GM12878 (cell line): ENCODE results near the gene B9D1. TPM values are rescaled to one million over a fixed set of nuclear protein-coding genes. Genes with fewer than 3 reads are reported as not detected.

Experiments used
- ATAC-seq: fragments of 200-7000 bp; cut with Tn5 transposase; 3 replicates; pipeline ENCODE4 v1.9.1; 2020; ENCODE audit warnings: mild to moderate bottlenecking, moderate library complexity
- BruUV-seq: library from RNA; stranded (reverse); fragments of 400-500 nt; replicated peaks from 2 replicates; lab custom pipeline; 2021; lab: Mats Ljungman, UMichigan
- CTCF ChIA-PET: fragments of 300-600 bp; sonication (Branson Sonifier 250); formaldehyde crosslinking; extraction: SDS; loops from one replicate; lab custom pipeline; 2021; ENCODE audit warnings: inconsistent platforms; lab: Yijun Ruan, JAX
- POLR2A ChIA-PET: fragments of 350-600 bp; formaldehyde crosslinking; extraction: SDS; loops from one replicate; lab custom pipeline; 2021; ENCODE audit warnings: inconsistent platforms; lab: Charles Lee
- RAD21 ChIA-PET: fragments of 300-600 bp; sonication (Branson Sonifier 250); formaldehyde crosslinking; loops from one replicate; lab custom pipeline; 2023; ENCODE audit warnings: antibody characterized with exemption; ENCODE audit not compliant: unreplicated experiment; lab: Charles Lee
- SMC1A ChIA-PET: fragments of 300-600 bp; sonication (Branson Sonifier 250); formaldehyde crosslinking; loops from one replicate; lab custom pipeline; 2023; ENCODE audit not compliant: unreplicated experiment, uncharacterized antibody; lab: Charles Lee
- DNase-seq: peaks from one replicate; pipeline ENCODE4 v3.0.0-alpha.2; 2011; ENCODE audit warnings: low read depth, low spot score
- FAIRE-seq: peaks from 3 replicates; lab custom pipeline; 2011; peaks lifted over from hg19 to GRCh38; lab: Jason Lieb, UNC
- H2AFZ ChIP-seq: 2 replicates; pipeline ENCODE4 v1.6.0; 2011; ENCODE audit warnings: low read depth, low read length, control low read depth; ENCODE audit not compliant: control insufficient read depth
- H3K27ac ChIP-seq: 2 replicates; pipeline ENCODE4 v1.5.1; 2011; ENCODE audit warnings: control low read depth; ENCODE audit not compliant: control insufficient read depth, insufficient read depth
- H3K27me3 ChIP-seq, 2 experiments: replicated peaks in 1 of 2; 2 replicates each; pipeline versions ENCODE4 v1.6.0 to v1.6.1; 2011; ENCODE audit warnings: low read length in 1 of 2; ENCODE audit not compliant: control insufficient read depth in 2 of 2, insufficient read depth in 2 of 2
- H3K36me3 ChIP-seq, 2 experiments: 2 replicates each; pipeline ENCODE4 v1.5.1; 2011; ENCODE audit warnings: low read length in 1 of 2; ENCODE audit not compliant: control insufficient read depth in 2 of 2, insufficient read depth in 2 of 2
- H3K4me1 ChIP-seq: 2 replicates; pipeline ENCODE4 v1.6.1; 2011; ENCODE audit warnings: mild to moderate bottlenecking, low read length, moderate library complexity, mixed read lengths; ENCODE audit not compliant: control insufficient read depth, insufficient read depth
- H3K4me2 ChIP-seq: 2 replicates; pipeline ENCODE4 v1.6.0; 2011; ENCODE audit warnings: control low read depth; ENCODE audit not compliant: control insufficient read depth, insufficient read depth
- H3K4me3 ChIP-seq: fragments of 200-600 bp; sonication (generic); 2 replicates; pipeline ENCODE4 v1.5.1; 2016
- H3K79me2 ChIP-seq: 2 replicates; pipeline ENCODE4 v1.6.0; 2011; ENCODE audit warnings: low read length; ENCODE audit not compliant: control insufficient read depth, insufficient read depth
- H3K9ac ChIP-seq: 2 replicates; pipeline ENCODE4 v1.8.0; 2011; ENCODE audit warnings: low read length, control low read depth, mixed read lengths; ENCODE audit not compliant: control insufficient read depth, insufficient read depth
- H3K9me3 ChIP-seq: replicated peaks from 3 replicates; pipeline ENCODE4 v1.5.1; 2011; ENCODE audit warnings: mild to moderate bottlenecking, low read length; ENCODE audit not compliant: control insufficient read depth, insufficient read depth
- H4K20me1 ChIP-seq: 2 replicates; pipeline ENCODE4 v1.6.0; 2011; ENCODE audit not compliant: control insufficient read depth, insufficient read depth
- GABPA ChIP-seq: IDR thresholded peaks from 2 replicates; pipeline ENCODE4 v1.6.1; 2014; ENCODE audit warnings: antibody characterized with exemption, low read depth, mild to moderate bottlenecking, inconsistent platforms
- HCFC1 ChIP-seq: fragments of 150-350 bp; IDR thresholded peaks from 2 replicates; pipeline ENCODE4 v1.6.1; 2014; ENCODE audit warnings: low read length
- MXI1 ChIP-seq: fragments of 150-350 bp; IDR thresholded peaks from 2 replicates; pipeline ENCODE4 v1.6.1; 2011; ENCODE audit warnings: low read depth, mild to moderate bottlenecking, inconsistent platforms, low read length, improper control_type of control experiment
- NFIC ChIP-seq: IDR thresholded peaks from 2 replicates; pipeline ENCODE4 v1.6.1; 2012; ENCODE audit warnings: low read depth, mild to moderate bottlenecking, inconsistent platforms, low read length, moderate library complexity
- NR2C2 ChIP-seq: IDR thresholded peaks from 2 replicates; pipeline ENCODE4 v1.6.1; 2011; ENCODE audit warnings: borderline replicate concordance, low read depth; ENCODE audit not compliant: control insufficient read depth, insufficient read length
- NRF1 ChIP-seq: conservative IDR thresholded peaks from 2 replicates; pipeline ENCODE4 v1.6.1; 2011; ENCODE audit warnings: mild to moderate bottlenecking, low read depth, low read length, improper control_type of control experiment
- POU2F2 ChIP-seq: IDR thresholded peaks from 3 replicates; pipeline ENCODE4 v1.6.1; 2011; ENCODE audit warnings: low read depth, mild to moderate bottlenecking, low read length, borderline replicate concordance
- RCOR1 ChIP-seq: conservative IDR thresholded peaks from 2 replicates; pipeline ENCODE4 v1.6.1; 2012; ENCODE audit warnings: low read depth, low read length, improper control_type of control experiment
- SMARCA5 ChIP-seq: fragments of 450-650 bp; IDR thresholded peaks from 2 replicates; pipeline ENCODE4 v1.6.1; 2017; ENCODE audit warnings: mild to moderate bottlenecking
- STAT1 ChIP-seq: fragments of 450-650 bp; conservative IDR thresholded peaks from 2 replicates; pipeline ENCODE4 v1.6.1; 2014; ENCODE audit warnings: antibody characterized with exemption, mild to moderate bottlenecking
- ZNF24 ChIP-seq: fragments of 450-650 bp; IDR thresholded peaks from 2 replicates; pipeline ENCODE4 v1.6.1; 2017; ENCODE audit warnings: antibody characterized with exemption, mild to moderate bottlenecking
- WGBS: methylation state at CpG from one replicate; pipeline ENCODE4 v1.1.6; 2016; ENCODE audit warnings: low lambda C conversion rate; ENCODE audit not compliant: insufficient replicate concordance, insufficient coverage; ENCODE audit errors: missing lambda C conversion rate; 5-methylcytosine and 5-hydroxymethylcytosine counted together
- in situ Hi-C: fragments of 300-500 bp; cut with MboI; formaldehyde crosslinking; loops from 9 replicates; pipeline ENCODE4 v1.14.3; 2018; ENCODE audit warnings: mixed read lengths
- intact Hi-C: fragments of 100-400 bp; cut with micrococcal nuclease; formaldehyde crosslinking; loops from one replicate; pipeline ENCODE4 v1.14.2; 2022; ENCODE audit not compliant: unreplicated experiment
- polyA plus RNA-seq, 11 experiments: library from polyadenylated mRNA; depleted of rRNA in 4 of 11; unstranded in 6 of 11; stranded (reverse) in 5 of 11; fragments of >200 nt; fragmentation: Nextera tagmentation in 4 of 11; fragmentation: Illumina TruSeq in 1 of 11; extraction: Ambion mirVana in 4 of 11; extraction: Trizol in 1 of 11; gene quantifications; 1 replicate in 1 of 11; 2 replicates in 10 of 11; pipeline versions ENCODE4 v1.2.1 to v1.2.3, GENCODE V29; 2011 to 2016; ENCODE audit warnings: inconsistent platforms in 2 of 11, missing spikeins in 2 of 11, low read depth in 1 of 11
- total RNA-seq, 4 experiments: library from RNA; depleted of rRNA in 3 of 4; stranded (reverse); fragments of >200 nt in 3 of 4; fragmentation: Illumina TruSeq in 1 of 4; extraction: Trizol in 1 of 4; gene quantifications; 2 replicates each; pipeline versions ENCODE4 v1.2.1 to v1.2.3, GENCODE V29; 2013 to 2021
- TF ChIP-seq, protein P1 (sequence below): fragments of 450-650 bp; IDR thresholded peaks from 2 replicates; pipeline ENCODE4 v1.6.1; 2017; ENCODE audit warnings: antibody characterized with exemption, mild to moderate bottlenecking, moderate library complexity
- TF ChIP-seq, protein P2 (sequence below): IDR thresholded peaks from 2 replicates; pipeline ENCODE4 v1.6.1; 2012; ENCODE audit warnings: mild to moderate bottlenecking, low read depth, low read length
- TF ChIP-seq, protein P3 (sequence below): fragments of 450-650 bp; IDR thresholded peaks from 2 replicates; pipeline ENCODE4 v1.6.1; 2018; ENCODE audit warnings: borderline replicate concordance, mild to moderate bottlenecking; ENCODE audit not compliant: partially characterized antibody

The B9D1 gene
- total and polyA plus RNA-seq, 10 of the 15 experiments (the other 5 are each of a cell fraction or from before 2014, with no cell fraction given): 5.9 to 18.3 (median 9.8) TPM

DNA sequence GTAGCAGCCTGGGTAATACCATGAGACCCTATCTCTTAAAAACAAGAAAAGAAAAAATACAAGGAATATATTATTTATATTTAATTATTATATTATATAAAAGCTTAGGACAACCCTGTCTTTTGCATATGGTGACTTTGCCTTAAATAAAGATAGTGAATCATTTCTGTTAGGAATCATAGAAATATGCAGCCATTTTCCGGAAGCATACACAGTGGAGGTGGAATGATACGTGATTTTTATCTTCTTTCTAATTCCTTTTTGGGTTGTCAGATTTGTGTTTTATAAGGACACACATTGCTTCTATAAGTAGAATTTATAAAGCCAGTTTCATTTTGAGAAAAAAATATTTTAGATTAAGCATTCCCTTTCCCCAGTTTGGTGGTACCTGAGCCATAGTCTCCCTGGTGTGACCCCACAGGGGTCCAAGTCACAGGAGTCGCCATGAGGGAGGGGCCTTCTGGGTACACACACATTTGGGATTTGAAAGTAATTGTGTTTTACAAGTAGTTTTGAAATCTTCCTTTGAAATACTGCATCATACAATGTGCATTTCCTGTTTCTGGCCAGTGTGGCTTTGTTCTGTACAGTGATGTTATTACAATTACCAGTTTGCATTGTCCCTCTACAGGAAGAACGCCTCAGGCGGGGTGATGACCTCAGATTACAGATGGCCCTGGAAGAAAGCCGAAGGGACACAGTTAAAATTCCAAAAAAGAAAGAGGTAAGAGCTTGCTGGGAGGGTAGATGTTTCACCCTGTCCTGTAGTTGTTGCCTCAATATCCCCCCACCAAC lies 50.9 kb downstream of the B9D1 start (continued):
- TF ChIP-seq, protein P1, sequence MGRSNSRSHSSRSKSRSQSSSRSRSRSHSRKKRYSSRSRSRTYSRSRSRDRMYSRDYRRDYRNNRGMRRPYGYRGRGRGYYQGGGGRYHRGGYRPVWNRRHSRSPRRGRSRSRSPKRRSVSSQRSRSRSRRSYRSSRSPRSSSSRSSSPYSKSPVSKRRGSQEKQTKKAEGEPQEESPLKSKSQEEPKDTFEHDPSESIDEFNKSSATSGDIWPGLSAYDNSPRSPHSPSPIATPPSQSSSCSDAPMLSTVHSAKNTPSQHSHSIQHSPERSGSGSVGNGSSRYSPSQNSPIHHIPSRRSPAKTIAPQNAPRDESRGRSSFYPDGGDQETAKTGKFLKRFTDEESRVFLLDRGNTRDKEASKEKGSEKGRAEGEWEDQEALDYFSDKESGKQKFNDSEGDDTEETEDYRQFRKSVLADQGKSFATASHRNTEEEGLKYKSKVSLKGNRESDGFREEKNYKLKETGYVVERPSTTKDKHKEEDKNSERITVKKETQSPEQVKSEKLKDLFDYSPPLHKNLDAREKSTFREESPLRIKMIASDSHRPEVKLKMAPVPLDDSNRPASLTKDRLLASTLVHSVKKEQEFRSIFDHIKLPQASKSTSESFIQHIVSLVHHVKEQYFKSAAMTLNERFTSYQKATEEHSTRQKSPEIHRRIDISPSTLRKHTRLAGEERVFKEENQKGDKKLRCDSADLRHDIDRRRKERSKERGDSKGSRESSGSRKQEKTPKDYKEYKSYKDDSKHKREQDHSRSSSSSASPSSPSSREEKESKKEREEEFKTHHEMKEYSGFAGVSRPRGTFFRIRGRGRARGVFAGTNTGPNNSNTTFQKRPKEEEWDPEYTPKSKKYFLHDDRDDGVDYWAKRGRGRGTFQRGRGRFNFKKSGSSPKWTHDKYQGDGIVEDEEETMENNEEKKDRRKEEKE: no peak
- TF ChIP-seq POU2F2 (no peak), HCFC1 (no peak)

DNA sequence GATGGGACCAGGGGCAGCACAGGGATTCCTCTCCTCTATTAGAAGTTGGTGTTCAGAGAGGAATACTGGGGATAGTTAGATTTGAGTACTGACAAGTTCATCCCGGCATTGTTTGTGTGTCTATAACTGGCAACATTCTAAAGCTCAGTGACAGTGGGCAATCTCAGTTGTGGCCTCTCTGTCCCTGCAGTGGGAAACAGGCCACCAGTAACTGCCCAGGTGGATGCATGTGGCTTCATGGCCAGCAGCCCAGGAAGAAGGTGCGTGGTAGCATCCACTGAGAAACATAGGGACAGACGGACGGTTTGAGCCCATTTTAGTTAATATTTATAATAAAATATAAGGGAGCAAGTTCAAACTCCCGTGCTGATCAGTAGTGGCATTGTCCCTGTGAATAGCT lies 51.5 kb downstream of the B9D1 start:
- no peak for FAIRE-seq
- no peak overlapping the region for H3K27ac ChIP-seq
- RAD21 ChIA-PET: no interaction called here
- no peak overlapping the region for H3K9ac ChIP-seq
- no peak for ATAC-seq
- SMC1A ChIA-PET: no interaction called here
- H4K20me1 ChIP-seq: peaks cover 2% of the 10 kb centered on the region; the same call in 1 of the 2 replicates
- no TSS peak for BruUV-seq
- CTCF ChIA-PET: no interaction called here
- H3K4me3 ChIP-seq: no peak overlapping the region
- no peak overlapping the region for H2AFZ ChIP-seq
- H3K36me3 ChIP-seq: no peaks in the 10 kb centered on the region; a peak in 1 of 4 replicates
- no peak overlapping the region for H3K4me2 ChIP-seq
- no peaks in the 10 kb centered on the region for H3K79me2 ChIP-seq
- no peak for DNase-seq
- H3K4me1 ChIP-seq: peaks cover 16% of the 10 kb centered on the region
- no peaks in the 10 kb centered on the region for H3K9me3 ChIP-seq
- intact Hi-C loops (no loop called here), in situ Hi-C loops (no loop called here)
- no peaks in the 10 kb centered on the region; a peak in 1 of 4 replicates for H3K27me3 ChIP-seq
- POLR2A ChIA-PET: no interaction called here
- 74% methylated on average over 5 of the region's 5 CpGs for WGBS
- TF ChIP-seq NFIC (no peak), NRF1 (no peak), RCOR1 (no peak), MXI1 (no peak), ZNF24 (no peak), SMARCA5 (no peak), GABPA (no peak), NR2C2 (no peak), STAT1 (no peak)
- TF ChIP-seq, protein P2, sequence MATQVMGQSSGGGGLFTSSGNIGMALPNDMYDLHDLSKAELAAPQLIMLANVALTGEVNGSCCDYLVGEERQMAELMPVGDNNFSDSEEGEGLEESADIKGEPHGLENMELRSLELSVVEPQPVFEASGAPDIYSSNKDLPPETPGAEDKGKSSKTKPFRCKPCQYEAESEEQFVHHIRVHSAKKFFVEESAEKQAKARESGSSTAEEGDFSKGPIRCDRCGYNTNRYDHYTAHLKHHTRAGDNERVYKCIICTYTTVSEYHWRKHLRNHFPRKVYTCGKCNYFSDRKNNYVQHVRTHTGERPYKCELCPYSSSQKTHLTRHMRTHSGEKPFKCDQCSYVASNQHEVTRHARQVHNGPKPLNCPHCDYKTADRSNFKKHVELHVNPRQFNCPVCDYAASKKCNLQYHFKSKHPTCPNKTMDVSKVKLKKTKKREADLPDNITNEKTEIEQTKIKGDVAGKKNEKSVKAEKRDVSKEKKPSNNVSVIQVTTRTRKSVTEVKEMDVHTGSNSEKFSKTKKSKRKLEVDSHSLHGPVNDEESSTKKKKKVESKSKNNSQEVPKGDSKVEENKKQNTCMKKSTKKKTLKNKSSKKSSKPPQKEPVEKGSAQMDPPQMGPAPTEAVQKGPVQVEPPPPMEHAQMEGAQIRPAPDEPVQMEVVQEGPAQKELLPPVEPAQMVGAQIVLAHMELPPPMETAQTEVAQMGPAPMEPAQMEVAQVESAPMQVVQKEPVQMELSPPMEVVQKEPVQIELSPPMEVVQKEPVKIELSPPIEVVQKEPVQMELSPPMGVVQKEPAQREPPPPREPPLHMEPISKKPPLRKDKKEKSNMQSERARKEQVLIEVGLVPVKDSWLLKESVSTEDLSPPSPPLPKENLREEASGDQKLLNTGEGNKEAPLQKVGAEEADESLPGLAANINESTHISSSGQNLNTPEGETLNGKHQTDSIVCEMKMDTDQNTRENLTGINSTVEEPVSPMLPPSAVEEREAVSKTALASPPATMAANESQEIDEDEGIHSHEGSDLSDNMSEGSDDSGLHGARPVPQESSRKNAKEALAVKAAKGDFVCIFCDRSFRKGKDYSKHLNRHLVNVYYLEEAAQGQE: no peak
- TF ChIP-seq, protein P3, sequence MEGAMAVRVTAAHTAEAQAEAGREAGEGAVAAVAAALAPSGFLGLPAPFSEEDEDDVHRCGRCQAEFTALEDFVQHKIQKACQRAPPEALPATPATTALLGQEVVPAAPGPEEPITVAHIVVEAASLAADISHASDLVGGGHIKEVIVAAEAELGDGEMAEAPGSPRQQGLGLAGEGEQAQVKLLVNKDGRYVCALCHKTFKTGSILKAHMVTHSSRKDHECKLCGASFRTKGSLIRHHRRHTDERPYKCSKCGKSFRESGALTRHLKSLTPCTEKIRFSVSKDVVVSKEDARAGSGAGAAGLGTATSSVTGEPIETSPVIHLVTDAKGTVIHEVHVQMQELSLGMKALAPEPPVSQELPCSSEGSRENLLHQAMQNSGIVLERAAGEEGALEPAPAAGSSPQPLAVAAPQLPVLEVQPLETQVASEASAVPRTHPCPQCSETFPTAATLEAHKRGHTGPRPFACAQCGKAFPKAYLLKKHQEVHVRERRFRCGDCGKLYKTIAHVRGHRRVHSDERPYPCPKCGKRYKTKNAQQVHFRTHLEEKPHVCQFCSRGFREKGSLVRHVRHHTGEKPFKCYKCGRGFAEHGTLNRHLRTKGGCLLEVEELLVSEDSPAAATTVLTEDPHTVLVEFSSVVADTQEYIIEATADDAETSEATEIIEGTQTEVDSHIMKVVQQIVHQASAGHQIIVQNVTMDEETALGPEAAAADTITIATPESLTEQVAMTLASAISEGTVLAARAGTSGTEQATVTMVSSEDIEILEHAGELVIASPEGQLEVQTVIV: no peak
